SK-N-SH treated with all-trans-retinoic acid at 6 μM for 48 hours (cell line): ENCODE data around the gene TMEM165.

Source experiments
- ARNTL ChIP-seq: fragments of 450-650 bp; formaldehyde crosslinking; IDR thresholded peaks from 2 replicates; pipeline ENCODE4 v1.5.0; 2020; ENCODE audit warnings: low read depth, mild to moderate bottlenecking, moderate library complexity, borderline replicate concordance
- ESRRG ChIP-seq: fragments of 250-450 bp; sonication (Bioruptor Pico); IDR thresholded peaks from 2 replicates; pipeline ENCODE4 v1.6.1; 2021; ENCODE audit warnings: mild to moderate bottlenecking
- GLIS3 ChIP-seq: fragments of 250-450 bp; sonication (Bioruptor Pico); IDR thresholded peaks from 2 replicates; pipeline ENCODE4 v1.5.0; 2020; ENCODE audit warnings: mild to moderate bottlenecking, moderate library complexity
- OSR1 ChIP-seq: fragments of 250-450 bp; sonication (Bioruptor Pico); IDR thresholded peaks from 2 replicates; pipeline ENCODE4 v1.8.0; 2022; ENCODE audit warnings: moderate library complexity, mild to moderate bottlenecking, inconsistent platforms
- RARB ChIP-seq: fragments of 250-450 bp; sonication (Bioruptor Pico); IDR thresholded peaks from 2 replicates; pipeline ENCODE4 v1.8.0; 2021; ENCODE audit warnings: mild to moderate bottlenecking, moderate library complexity
- TCF4 ChIP-seq: fragments of 250-450 bp; sonication (Bioruptor Pico); IDR thresholded peaks from 2 replicates; pipeline ENCODE4 v1.8.0; 2021; ENCODE audit warnings: mild to moderate bottlenecking, moderate library complexity, borderline replicate concordance
- ZNF565 ChIP-seq: fragments of 450-650 bp; formaldehyde crosslinking; conservative IDR thresholded peaks from 2 replicates; pipeline ENCODE4 v1.5.0; 2020; ENCODE audit warnings: low read depth, mild to moderate bottlenecking, moderate library complexity
- ZNF8 ChIP-seq: fragments of 450-650 bp; formaldehyde crosslinking; IDR thresholded peaks from 2 replicates; pipeline ENCODE4 v1.5.0; 2020; ENCODE audit warnings: mild to moderate bottlenecking, moderate library complexity
- TF ChIP-seq, protein P1 (sequence below): fragments of 250-450 bp; sonication (Bioruptor Pico); IDR thresholded peaks from 2 replicates; pipeline ENCODE4 v1.5.1; 2020; ENCODE audit warnings: low read depth, mild to moderate bottlenecking, moderate library complexity

DNA sequence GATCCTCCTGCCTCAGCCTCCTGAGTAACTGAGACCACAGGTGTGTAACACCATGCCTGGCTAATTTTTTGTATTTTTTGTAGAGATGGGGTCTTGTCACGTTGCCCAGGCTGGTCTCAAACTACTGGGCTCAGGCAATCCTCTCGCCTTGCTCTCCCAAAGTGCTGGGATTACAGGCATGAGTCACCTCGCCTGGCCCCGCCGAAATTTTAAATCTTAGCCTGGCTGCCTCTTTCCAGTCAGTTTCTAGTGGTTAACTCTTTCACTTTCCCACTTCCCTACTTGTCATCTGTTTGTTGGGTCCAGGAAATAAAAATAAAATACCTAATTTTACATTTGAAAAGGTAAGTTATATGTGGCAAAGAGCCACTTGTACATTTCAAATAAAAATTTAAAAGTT is 62.4 kb downstream of the TMEM165 start:
- TF ChIP-seq ZNF8 (CRISPR knock-in tag) (no peak), ZNF565 (CRISPR knock-in tag) (no peak), GLIS3 (no peak), OSR1 (CRISPR knock-in tag) (no peak), TCF4 (CRISPR knock-in tag) (no peak), ARNTL (no peak), ESRRG (CRISPR knock-in tag) (no peak), RARB (no peak)
- TF ChIP-seq, protein P1, sequence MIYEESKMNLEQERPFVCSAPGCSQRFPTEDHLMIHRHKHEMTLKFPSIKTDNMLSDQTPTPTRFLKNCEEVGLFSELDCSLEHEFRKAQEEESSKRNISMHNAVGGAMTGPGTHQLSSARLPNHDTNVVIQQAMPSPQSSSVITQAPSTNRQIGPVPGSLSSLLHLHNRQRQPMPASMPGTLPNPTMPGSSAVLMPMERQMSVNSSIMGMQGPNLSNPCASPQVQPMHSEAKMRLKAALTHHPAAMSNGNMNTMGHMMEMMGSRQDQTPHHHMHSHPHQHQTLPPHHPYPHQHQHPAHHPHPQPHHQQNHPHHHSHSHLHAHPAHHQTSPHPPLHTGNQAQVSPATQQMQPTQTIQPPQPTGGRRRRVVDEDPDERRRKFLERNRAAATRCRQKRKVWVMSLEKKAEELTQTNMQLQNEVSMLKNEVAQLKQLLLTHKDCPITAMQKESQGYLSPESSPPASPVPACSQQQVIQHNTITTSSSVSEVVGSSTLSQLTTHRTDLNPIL, result no peak
